ENCODE measurements around the gene CENPA.
"Not testable (repeated sequence)": the region's sequence is repeated elsewhere in the genome, so short reads cannot be mapped to it uniquely, and the experiment has no call there.

Gene CENPA

GRCh38 chr2:26754972-26755670, 30.7 kb upstream of the CENPA start:
- DNase-seq (ENCODE audit: extremely low read depth, low read depth) = no peak
- TF ChIP-seq CTCF (IDR thresholded peaks at IDR 0.05; ENCODE audit: low read depth, low read length) = no peak

GRCh38 chr2:26756337-26756736, 29.5 kb upstream of the CENPA start:
- no peak for DNase-seq (ENCODE audit: extremely low read depth, low read depth)
- no peak for TF ChIP-seq CTCF (IDR thresholded peaks at IDR 0.05; ENCODE audit: low read depth, low read length)

- TF ChIP-seq CTCF (IDR thresholded peaks at IDR 0.05; ENCODE audit: low read depth, low read length) = no peak
- DNase-seq (ENCODE audit: extremely low read depth, low read depth) = peak; percentile 97
Measured at GRCh38 chr2:26757873-26758789, 27.7 kb upstream of the CENPA start.

- DNase-seq (ENCODE audit: extremely low read depth, low read depth) = no peak
- no peak for TF ChIP-seq CTCF (IDR thresholded peaks at IDR 0.05; ENCODE audit: low read depth, low read length)
Measured at GRCh38 chr2:26758790-26759321, 27.0 kb upstream of the CENPA start.

- no peak for TF ChIP-seq CTCF (IDR thresholded peaks at IDR 0.05; ENCODE audit: low read depth, low read length)
- DNase-seq (ENCODE audit: extremely low read depth, low read depth) = no peak
Measured at GRCh38 chr2:26759845-26760244, 26.0 kb upstream of the CENPA start.

GRCh38 chr2:26760991-26761390, 24.9 kb upstream of the CENPA start:
- DNase-seq (ENCODE audit: extremely low read depth, low read depth) = not testable (repeated sequence)

GRCh38 chr2:26763019-26763418, 22.8 kb upstream of the CENPA start:
- TF ChIP-seq CTCF (IDR thresholded peaks at IDR 0.05; ENCODE audit: low read depth, low read length) = no peak
- DNase-seq (ENCODE audit: extremely low read depth, low read depth) = no peak

Data from AG09319 (cell line).